ENCODE results near the gene NWD2.

NWD2 gene

GRCh38 chr4:37430718-37431416 is 186.3 kb downstream of the NWD2 start:
- no peak overlapping the region for H3K4me3 ChIP-seq
- H3K27ac ChIP-seq = no peak overlapping the region

DNA sequence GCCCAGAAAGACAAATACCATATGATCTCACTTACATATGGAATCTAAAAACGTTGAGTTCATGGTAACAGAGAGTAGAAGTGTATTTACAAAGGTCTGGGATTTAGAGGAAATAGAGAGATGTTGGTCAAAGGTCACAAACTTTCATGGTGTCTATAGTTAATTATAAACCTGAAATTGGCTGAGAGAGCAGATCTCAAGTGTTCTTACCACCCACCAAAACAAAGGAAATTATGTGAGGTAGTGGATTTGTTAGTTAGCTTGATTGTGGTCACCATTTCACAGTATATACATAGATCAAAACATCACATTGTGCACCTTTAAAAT is 186.8 kb downstream of the NWD2 start:
- no peak overlapping the region for H3K4me3 ChIP-seq
- no peak overlapping the region for H3K27ac ChIP-seq

DNA sequence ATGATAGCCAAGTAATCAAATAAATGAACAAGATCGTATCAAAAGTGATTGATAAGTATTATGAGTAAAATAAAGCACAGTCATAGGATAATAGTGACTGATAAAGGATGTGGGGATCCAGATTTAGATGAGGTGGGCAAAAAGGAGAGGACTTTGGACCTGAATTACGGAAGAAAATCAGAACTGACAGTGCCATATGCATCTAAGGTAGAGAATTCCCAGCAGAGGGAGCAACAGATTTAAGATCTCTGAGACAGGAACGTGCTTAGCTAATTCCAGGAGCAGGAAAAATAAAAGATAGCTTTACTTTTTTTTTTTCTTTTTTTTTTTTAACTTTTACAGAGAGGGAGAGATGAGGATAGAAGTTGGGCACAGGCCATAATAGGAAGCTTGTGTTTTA is 189.9 kb downstream of the NWD2 start:
- H3K4me3 ChIP-seq = no peak overlapping the region
- H3K27ac ChIP-seq = no peak overlapping the region

- no peak overlapping the region for H3K4me3 ChIP-seq
- no peak overlapping the region for H3K27ac ChIP-seq
Measured at GRCh38 chr4:37436546-37436945, 192.0 kb downstream of the NWD2 start.

- Histone ChIP-seq H3K4me3 (no peak overlapping the region), H3K27ac (no peak overlapping the region)
Measured at GRCh38 chr4:37437163-37437562, 192.6 kb downstream of the NWD2 start.

GRCh38 chr4:37438564-37439279 is 194.2 kb downstream of the NWD2 start:
- H3K27ac ChIP-seq = peak overlapping the region in 1 of 21 experiments; percentile 31
- no peak overlapping the region for H3K4me3 ChIP-seq

DNA sequence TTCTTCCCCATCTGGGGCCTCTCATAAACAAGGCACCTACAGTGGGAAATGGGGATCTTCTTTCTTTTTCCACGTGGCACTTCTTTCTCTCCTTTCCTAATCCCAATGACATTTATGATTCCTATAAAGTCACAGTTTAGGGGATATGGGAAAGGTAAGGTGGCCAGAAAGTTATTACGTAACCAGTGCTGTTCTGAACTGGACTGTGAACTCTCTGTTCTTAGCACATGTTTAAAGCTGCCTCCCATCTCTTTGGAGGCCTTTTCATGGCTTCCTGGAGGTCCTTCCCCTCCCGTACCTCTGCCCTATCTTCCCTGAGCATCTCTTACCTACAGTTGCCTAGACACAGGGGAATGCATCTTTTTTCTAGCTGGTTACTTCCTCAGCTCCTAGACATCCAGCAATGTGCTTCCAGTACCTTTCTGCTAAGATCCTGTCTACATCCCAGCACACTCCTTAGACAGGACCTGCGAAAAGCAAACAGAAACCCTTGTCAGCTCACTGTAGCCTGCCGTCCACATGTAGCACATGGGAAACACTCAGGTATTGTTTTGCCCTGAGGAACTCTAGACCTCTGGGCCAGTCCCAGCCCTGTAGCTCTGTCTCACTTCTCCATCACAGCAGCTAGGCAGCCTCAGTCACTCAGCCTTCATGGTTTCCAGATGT is 195.4 kb downstream of the NWD2 start:
- Histone ChIP-seq H3K4me3 (no peak overlapping the region), H3K27ac (peak overlapping the region in 7 of 21 experiments; percentile 7 to 54 (median 31))

DNA sequence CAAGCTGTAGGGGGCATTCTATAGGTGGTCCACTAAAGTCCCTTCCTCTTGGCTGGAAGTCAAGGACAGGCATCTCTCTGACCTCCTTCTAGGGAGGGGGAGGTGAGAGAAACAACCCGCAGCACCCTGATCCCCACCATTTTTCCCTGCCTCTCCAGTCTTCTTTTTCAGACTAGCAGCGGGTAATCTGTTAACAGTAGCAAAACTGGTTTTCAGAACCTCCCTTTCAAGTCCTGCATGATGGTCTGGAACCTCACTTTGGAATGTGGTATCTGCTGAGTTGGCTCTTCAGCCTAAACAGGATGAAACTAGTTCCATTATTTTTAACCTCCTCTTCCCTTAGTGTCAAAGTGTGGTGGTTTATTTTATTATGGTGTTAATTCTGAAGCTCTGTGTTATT is 196.0 kb downstream of the NWD2 start:
- Histone ChIP-seq H3K4me3 (no peak overlapping the region), H3K27ac (peak overlapping the region in 5 of 21 experiments; percentile 17 to 54 (median 31))

GRCh38 chr4:37441231-37442061 is 196.9 kb downstream of the NWD2 start:
- Histone ChIP-seq H3K4me3 (no peak overlapping the region), H3K27ac (peak overlapping the region in 1 of 21 experiments; percentile 47)

DNA sequence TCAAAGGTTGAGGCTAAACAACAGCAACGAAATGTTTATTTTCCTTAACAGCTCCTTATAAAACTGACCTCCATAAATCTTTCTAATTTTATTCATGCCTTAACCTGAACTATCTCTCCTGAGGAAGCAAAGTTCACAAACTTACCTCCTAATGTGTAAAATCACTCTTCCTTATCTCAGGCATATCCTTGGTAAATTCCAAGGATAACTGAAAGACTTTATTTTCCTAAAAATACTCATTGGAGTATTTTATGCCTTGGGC is 197.4 kb downstream of the NWD2 start:
- no peak overlapping the region for H3K27ac ChIP-seq

GRCh38 chr4:37443137-37443536 is 198.6 kb downstream of the NWD2 start:
- Histone ChIP-seq H3K27ac (no peak overlapping the region), H3K4me3 (no peak overlapping the region)

More for the DNA sequence above, 197.4 kb downstream of the NWD2 start:
- no peak overlapping the region for H3K4me3 ChIP-seq

DNA sequence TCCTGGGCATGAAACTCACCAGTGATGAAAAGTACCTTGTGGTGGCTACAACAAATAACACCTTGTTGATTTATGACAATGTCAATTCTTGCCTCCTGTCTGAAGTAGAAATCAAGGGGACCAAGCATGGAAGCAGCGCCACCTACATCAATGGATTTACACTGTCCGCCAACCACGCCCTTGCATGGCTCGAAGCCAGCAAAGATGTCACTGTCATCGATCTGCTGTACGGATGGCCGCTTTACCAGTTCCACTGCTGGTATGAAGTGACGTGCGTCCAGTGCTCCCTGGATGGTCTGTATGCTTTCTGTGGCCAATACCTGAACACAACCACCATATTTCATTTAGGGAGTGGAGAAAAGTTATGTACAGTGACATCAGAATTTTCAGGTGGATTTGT is 200.5 kb downstream of the NWD2 start:
- Histone ChIP-seq H3K4me3 (no peak overlapping the region), H3K27ac (no peak overlapping the region)

GRCh38 chr4:37446016-37446415 is 201.5 kb downstream of the NWD2 start:
- H3K4me3 ChIP-seq = no peak overlapping the region
- no peak overlapping the region for H3K27ac ChIP-seq

DNA sequence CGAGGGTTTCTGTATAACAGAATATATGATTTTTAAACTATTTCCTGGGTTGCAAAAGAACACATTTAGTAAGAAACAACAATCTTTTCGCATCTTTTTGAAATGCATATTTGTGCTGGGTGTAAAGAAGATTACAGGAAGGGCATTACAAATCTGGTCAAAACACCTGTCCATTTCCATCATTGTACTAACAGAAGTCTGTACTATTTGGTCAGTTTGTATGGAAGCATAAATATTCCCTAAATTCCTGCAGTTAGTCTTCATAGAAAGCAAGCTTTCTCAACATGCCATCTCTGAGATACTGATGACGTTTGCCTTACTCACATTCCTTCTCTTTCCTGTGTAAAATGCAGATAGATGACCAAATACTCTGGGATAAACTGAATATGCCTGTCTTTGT is 203.3 kb downstream of the NWD2 start:
- no peak overlapping the region for H3K27ac ChIP-seq
- H3K4me3 ChIP-seq = no peak overlapping the region

DNA sequence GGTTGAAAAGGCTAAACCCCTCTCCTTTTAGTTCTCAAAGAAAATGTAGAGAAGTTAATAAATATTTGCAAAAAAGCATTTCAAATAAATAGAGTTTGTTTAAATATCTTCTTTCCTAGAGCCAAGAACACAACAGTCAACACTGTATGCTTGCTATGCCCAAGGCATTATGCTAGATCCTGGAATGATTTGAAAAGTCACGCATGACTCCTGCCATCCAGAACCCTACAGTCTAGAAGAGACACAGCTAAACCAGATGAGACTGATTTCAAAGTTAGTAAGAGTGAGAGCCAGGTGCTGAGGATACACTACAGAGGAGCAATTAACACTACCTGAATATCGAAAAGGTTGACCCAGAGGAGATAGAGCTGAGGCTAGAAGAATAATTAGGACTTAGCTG is 205.8 kb downstream of the NWD2 start:
- no peak overlapping the region for H3K4me3 ChIP-seq
- no peak overlapping the region for H3K27ac ChIP-seq

- no peak overlapping the region for H3K4me3 ChIP-seq
- no peak overlapping the region for H3K27ac ChIP-seq
Measured at GRCh38 chr4:37450911-37451310, 206.4 kb downstream of the NWD2 start.

DNA sequence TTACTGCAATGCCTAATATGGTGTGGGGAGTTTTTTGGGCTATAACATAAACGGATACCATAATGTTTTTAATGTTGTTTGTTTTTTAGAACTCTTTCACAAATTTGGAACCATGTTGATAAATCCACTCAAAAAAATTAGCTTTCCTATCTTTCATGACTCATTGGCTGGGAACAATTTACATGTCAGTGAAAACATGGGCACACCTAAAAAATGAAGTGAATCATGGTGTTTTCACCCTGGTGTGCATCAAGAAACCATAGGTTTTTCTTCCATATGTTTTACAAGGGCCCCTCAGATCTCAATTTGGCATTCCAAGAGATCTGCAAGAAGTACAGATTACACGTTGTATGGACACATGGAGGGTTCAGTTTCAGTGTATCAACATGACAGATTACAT is 207.1 kb downstream of the NWD2 start:
- H3K4me3 ChIP-seq = no peak overlapping the region
- H3K27ac ChIP-seq = no peak overlapping the region

DNA sequence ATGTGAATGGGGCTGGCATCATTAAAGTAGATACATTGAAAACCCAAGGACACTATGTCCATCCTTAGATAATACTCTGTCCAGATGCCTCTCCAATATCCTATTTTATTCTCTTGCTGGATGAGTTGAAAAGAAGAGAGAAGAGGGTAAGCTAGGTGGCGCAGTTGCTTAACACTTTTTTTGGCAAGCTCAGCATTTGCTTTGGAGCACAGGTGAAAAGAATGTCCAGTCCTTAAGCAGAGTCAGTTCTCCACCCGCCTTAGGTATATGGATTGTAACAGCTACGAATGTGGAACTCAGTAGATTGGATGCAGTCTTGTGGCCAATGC is 208.4 kb downstream of the NWD2 start:
- no peak overlapping the region for H3K27ac ChIP-seq
- peak overlapping the region in 4 of 7 experiments; percentile 23 to 45 (median 42) for H3K4me3 ChIP-seq

DNA sequence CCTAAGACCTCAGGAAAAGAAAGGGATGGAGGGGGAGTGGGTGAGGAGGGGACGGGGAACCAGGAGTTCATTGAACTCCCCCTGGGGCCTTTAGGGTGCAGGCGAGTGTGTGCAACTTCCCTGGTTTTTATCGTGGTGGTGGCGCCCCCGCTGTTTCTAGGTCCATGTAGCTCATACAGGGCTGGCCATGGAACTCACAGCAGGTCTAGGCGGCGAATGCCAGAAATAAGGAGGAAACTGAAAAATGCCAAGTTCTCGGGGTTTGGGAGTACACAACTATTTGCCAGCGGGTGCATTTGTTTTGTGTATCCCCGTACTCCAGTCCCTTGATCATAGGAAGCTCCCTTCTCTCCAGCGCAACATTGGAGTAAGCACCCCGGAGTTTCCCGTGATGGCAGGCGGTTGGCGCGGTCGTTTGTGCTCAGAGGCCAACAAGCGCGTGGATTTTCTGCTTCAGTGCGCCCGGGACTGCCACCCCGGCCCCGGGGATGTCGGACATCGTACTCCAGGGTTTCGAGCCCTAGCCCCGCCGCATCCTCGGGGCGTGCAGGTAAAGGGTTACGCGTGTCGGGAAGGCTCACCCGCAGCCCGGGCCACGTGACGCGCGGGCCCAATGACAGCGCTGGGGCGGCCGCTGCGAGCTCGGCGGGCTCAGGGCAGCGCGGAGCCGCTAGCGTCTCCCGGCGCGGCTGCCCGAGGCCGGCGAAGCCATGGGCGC is 208.9 kb downstream of the NWD2 start:
- peak overlapping the region; percentile 15 to 45 (median 28) for H3K4me3 ChIP-seq
- H3K27ac ChIP-seq = peak overlapping the region in 3 of 21 experiments; percentile 9 to 61 (median 52)
